Measurements from ENCODE around the gene BLM. TPM values are rescaled to one million over a fixed set of nuclear protein-coding genes. Genes with fewer than 3 reads are reported as not detected.

Gene BLM
- polyA plus RNA-seq, 12 donors, result 2.6 to 9.0 (median 6.3) TPM; not detected in 1

DNA sequence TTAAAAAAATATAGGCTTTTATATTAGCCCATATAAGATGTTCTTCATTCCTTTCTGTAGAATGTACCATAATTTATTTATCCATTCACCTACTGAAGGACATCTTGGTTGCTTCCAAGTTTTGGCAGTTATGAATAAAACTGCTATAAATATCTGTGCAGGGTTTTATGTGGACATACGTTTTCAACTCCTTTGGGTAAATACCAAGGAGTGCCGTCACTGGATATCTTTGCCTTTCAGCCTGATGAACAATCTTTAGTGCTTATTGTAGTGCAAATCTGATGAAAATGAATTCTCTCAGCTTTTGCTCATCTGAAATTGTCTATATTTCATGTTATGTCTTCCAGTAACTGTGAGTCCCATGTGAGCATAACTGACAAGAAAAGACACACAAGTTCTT, 26.6 kb upstream of the BLM start:
- DNase-seq, result no peak

GRCh38 chr15:90691369-90691768, 25.8 kb upstream of the BLM start:
- no peak for DNase-seq

DNA sequence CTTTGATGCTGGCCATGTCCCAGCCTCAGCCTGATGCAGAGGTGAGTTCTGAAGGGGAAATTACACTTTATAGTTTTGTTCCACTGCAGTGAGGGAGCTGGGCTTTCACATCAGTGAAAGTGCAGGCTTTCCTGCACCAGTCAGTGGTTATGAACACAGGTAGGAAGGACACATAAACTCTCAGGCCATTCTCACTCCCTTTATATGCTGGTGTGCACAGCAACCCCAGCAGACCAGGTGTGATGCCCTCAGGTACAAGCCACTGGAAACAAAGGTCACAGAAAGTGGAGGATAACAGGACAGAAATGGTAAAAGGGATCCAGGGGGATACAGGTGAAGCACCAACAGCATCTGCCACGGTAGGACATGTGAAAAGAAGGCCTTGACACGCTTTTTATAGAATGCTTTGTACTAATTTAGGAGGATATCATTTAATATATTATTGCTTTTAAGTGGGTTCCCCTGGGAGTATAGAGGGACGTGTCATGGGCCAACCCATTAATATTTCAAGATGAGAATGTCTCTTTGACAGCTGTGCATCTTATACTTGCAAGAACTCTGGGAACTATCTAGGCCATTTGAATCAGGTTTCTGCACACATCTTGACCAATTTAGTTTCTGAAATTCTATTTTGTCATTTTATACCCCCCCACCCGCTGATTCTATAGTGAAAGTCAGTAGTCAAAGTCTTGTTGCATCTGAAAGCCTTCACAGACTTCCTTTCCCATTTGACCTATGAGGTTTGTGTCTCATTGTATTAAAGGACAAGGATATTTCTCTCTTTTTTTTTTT, 25.0 kb upstream of the BLM start:
- no peak for DNase-seq

DNA sequence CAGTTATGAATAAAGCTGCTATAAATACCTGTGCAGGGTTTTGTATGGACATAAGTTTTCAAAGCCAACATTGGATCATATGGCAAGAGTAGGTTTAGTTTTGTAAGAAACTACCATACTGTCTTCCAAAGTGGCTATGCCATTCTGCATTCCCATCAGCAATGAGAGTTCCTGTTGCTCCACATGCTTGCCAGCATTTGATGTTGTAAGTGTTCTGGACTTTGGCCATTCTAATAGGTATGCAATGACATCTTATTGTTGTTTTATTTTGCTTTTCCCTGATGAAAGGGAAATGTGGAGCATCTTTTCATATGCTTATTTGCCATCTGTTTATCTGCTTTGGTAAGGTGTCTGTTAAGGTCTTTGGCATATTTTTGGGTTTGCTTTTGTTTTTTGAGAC, 22.2 kb upstream of the BLM start:
- no peak for DNase-seq

DNA sequence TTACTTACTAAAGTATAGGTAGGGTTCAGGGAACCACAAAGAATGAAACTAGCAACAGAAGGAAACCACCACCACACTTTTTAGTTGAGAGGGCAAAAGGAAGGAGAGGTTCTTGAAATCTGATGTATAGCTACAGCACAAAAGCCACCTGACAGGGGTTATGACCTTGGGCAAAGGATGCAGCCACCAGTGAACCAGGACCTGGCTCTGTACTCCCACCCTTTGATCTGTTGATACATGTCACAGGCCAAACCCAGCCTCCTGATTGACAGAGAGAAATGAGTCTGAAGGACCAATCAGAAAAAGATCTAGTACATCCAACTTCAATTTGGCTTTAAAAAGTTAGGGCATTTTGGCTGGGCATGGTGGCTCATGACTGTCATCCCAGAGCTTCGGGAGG, 20.0 kb upstream of the BLM start:
- no peak for DNase-seq

- DNase-seq, result no peak
Observed at GRCh38 chr15:90698629-90699028, 18.5 kb upstream of the BLM start.

DNA sequence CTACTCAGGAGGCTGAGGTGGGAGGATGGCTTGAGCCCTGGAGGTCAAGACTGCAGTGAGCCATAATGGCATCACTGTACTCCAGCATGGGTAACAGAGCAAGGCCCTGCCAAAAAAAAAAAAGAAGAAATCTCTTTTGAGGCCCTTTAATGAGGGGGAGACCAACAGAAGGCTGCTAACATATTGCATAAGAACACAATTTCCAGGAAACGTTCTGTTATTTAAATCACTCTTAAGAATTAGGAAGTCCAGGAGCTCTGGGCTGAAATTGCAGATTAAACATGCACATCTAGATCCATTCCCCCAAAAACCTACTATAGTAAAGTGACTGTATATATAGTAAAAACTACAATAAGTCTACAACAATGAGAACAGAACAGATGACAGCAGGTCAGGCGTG, 16.1 kb upstream of the BLM start:
- no peak for DNase-seq

- no peak for DNase-seq
Observed at GRCh38 chr15:90701880-90702630, 15.1 kb upstream of the BLM start.

- DNase-seq, result no peak
Observed at GRCh38 chr15:90703455-90703854, 13.7 kb upstream of the BLM start.

DNA sequence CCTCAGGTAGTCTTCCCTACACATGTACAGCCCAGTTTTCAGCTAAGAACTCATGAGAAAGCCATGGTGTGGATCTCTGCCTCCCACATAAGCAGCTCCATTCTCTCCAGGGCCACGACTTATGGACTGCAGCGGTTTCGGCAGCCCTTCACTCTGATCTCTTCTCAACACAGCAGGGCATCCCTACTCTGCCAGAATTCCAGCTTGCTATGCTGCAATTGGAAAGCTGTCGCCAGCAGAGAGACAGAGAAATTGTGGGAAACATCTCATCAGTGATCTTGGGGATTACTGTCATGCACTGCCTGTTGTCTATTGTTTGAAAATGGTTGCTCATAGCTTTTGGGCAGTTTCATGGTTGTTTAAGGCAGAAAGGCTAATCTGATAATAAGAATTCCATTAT, 11.9 kb upstream of the BLM start:
- DNase-seq, result no peak

DNA sequence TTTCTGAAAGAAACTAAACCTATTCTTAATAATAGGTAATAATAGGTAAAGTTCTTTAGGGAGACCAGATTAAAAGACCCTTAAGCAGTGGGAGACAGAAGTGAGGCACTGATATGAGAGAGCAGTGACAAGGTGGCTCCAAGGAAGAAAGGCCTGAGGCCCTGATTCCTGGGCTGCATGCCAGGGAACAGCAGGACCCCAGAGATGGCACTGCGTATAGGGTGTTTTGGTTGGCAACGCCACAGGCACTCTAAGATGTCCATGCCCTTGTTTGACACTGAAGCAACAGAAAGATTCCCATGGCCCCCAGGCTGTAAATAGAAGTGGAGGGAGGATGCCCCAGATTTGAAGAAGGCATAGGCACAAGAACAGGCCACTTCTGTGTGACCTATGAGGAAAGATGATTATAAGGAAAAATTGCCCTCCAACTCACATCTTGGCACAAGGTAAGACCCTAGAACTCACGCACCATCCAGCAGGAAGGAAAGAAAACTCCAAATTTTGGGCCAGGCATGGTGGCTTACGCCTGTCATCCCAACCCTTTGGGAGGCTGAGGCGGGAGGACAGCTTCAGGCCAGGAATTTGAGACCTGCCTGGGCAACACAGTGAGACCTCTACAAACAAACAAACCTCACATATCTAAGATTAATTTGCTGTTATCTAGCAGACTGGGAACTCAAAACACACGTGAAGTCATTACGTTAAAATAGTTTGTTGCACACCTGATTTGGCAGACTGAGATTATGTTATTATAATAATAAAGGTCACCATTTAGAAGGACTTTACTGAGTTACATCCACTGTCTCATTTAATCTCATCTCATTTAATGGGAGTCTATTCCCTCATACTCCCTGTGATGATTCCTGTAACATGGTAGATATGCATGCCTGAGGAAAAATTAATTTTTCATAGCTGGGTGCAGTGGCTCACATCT, 10.5 kb upstream of the BLM start:
- DNase-seq, result no peak

DNA sequence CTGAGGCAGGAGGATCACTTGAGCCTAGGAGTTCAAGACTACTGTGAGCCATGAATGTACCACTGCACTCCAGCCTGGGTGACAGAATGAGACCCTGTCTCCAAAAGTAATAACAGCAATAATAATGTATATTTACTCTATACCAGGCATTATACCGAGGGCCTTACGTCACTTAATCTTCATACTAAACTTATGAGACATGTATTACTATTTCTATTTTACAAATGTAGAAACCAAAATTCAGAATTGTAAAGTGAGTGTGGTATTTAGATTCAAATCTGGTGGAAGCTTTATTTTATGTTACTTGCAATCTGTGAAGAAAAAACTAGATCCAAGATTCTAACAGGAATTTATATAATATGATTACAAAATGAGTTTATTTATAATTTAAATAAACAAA, 9.7 kb upstream of the BLM start:
- DNase-seq, result no peak

DNA sequence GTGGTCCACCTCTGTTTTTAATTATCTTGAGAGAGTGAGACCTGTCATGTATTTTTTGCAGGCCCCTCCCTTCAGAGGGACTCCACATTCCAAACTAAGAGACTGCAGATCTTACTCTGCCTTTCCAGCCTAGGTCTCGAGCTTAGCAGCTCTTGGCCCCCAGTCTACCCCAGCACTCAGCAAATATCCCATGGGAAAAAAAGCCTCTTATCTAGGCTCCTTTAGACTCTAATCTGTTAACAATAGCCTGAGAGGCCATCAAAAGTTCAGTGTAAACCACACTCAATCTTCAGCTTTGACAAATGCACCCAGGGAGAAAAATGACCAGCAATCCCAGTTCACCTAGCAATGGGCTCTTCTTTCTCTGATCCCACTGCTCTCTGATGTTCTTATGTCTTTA, 8.6 kb upstream of the BLM start:
- no peak for DNase-seq

- DNase-seq, result no peak
Observed at GRCh38 chr15:90709278-90709677, 7.9 kb upstream of the BLM start.

GRCh38 chr15:90710436-90711027, 6.6 kb upstream of the BLM start:
- no peak for DNase-seq

GRCh38 chr15:90711418-90711824, 5.7 kb upstream of the BLM start:
- DNase-seq, result no peak

GRCh38 chr15:90711842-90712241, 5.3 kb upstream of the BLM start:
- no peak for DNase-seq

GRCh38 chr15:90713081-90713480, 4.1 kb upstream of the BLM start:
- DNase-seq, result no peak

DNA sequence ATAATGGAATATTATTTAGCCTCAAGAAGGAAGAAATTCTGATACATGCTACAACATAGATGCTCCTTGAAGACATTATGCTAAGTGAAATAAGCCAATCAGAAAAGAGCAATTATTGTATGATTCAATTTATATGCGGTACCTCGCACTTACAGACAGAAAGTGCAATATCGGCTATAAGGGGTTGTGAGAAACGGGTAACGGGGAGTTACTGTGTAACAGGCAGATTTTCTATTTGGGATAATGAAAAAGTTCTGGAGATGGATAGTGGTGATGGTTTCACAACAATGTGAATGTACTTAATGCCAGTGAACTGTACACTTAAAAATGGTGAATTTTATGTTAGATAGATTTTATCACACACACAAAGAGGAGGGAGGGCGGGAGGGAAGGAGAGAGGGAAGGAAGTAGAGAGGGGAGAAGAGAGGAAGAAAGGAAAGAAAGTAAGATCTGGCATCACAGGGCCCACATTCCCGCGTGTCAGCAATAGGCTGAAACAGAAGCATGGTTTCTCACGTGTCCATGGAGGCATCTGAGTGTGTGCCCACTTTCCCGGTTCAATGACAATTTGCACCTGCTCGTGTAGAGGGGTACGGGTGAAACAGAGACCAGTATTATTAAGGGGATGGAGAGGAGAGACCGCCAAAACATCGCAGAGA, 700 bp upstream of the BLM start:
- no peak for DNase-seq

DNA sequence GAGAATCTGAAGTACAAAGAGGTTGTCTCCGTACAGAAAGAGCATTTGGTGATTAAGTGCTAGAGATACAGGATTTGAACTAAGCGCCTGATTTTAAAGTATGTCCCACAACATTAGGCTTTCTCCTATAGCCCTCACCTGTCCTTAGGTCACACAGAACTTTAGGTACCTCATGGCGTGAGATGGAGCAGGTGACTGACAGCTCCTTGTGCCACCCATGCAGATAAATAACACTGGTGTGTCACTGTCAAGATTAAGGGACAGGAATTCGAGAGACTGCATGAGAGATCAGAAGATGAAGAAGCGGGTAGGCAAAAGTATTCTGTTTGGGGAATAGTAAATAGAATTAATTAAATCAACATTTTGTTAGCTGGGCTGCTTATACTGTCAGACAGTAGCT, 1.1 kb downstream of the BLM start:
- DNase-seq, result no peak

- no peak for DNase-seq
Observed at GRCh38 chr15:90720131-90720530, 3.0 kb downstream of the BLM start.
